GM12873 (cell line): ENCODE measurements around the gene EML2.

Source experiments
- CTCF ChIP-seq: IDR thresholded peaks from 2 replicates; pipeline ENCODE4 v1.5.1; 2012; ENCODE audit warnings: low read depth, mild to moderate bottlenecking, moderate library complexity, low read length, control low read depth; ENCODE audit not compliant: insufficient read depth; ENCODE audit errors: missing control alignments

Gene EML2

GRCh38 chr19:45674946-45675345 lies 35.7 kb upstream of the EML2 start:
- no peak for TF ChIP-seq CTCF

- TF ChIP-seq CTCF: no peak
Observed at GRCh38 chr19:45670670-45671453, 31.7 kb upstream of the EML2 start.

GRCh38 chr19:45668342-45668871 lies 29.2 kb upstream of the EML2 start:
- TF ChIP-seq CTCF: no peak

GRCh38 chr19:45667620-45668341 lies 28.6 kb upstream of the EML2 start, which contains the start of gene GIPR:
Gene GIPR, plus strand, starts transcription at chr19:45668221. Its CDS starts 1,300 bp downstream, at chr19:45669521.
- TF ChIP-seq CTCF: no peak

- no peak for TF ChIP-seq CTCF
Observed at GRCh38 chr19:45664575-45664974, 25.4 kb upstream of the EML2 start.

DNA sequence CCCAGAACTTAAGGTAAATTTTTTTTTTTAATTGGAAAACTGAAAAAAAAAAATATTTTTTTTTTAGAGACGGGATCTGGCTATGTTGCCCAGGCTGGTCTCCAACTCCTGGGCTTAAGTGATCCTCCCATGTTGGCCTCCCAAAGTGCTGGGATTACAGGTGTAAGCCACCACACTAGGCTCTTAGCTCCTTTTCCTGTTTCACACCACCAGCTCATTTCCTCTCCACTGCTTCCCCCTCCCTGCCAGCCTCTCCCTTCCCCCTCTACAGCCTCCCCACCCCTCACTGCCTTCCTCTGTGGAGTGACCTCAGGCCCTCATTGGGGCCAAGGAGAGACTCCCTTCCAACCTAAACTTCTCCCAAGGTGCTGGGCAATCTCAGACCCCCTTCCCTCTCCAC lies 24.6 kb upstream of the EML2 start:
- no peak for TF ChIP-seq CTCF

DNA sequence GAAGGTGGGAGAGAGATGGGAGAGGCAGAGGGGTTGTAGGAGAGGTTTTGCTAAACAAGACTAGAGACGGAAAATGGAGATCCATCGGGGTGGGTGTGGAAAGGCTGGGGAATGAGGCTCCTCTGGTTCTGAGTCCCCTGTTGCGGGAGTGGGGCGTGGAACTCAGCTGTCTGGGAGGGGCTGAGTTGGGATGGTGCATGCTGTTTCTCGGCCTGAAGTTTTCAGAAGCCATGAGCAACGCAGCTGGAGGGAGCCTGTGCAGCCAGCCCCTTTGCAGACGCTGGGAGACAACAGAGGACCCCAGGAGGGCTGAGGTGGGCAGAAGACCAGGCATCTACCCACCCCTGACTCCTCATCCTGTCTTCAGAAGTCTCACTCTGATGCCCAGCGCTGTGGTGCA lies 21.4 kb upstream of the EML2 start:
- TF ChIP-seq CTCF: no peak
